HG03354 (cell line): ENCODE measurements around the gene POMT2.

Experiments
- ATAC-seq: cut with Tn5 transposase; IDR thresholded peaks from one replicate; pipeline ENCODE4 v1.9.1; 2021; ENCODE audit warnings: mild to moderate bottlenecking; ENCODE audit not compliant: unreplicated experiment, poor library complexity, severe bottlenecking

Gene POMT2

DNA sequence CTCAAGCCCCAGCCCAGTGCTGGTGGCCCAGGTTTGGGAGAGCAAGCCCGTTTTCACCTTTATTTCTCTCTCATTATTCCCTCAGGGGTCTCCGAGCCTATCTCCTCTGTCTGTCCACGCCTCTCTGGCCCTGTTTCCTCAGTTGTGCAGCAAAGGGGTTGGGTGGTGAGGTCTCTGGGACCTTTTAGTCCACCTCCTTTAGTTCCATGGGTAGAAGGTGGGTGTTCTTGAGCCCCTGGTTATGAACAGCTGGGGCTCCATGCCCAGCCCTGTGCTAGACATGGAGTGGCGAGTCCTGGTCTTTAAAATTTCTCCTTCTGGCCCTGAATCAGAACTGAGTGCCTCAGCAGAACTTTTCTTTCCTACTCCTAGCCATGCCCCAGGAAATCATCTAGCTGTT lies 48.4 kb downstream of the POMT2 start:
- ATAC-seq = no peak

DNA sequence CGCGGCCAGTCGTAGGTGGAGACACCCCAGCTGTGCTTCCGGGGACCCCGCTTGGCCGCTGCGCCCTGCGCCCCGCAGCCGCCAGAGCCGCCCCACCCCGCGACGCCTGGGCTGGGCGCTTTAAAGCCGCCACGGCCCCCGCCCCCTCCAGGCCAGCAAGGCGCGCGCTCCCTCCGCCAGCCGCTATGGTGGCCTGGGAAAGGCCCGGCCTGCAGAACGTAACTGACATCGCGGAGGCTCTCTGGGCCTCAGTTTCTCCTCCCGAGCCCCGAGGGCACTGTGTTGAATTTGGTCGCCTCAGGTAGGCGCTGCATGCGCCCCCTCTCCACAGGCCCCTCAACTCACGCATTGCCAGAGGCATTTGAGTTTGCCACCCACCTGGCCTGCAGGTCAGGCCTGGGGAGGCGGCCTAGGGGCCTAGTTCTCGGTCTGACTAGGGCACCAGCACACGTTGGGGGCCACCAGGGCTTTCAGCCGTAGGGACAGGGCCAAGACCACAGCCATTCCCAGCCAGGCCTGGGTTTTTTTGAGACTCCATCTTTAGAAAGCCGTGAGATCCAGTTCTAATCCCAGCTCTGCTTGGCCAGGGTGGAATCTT lies 49.5 kb downstream of the POMT2 start, which contains the start of gene NGB:
TSS of gene NGB (minus strand) at position 94 of the 598 bp plus-strand sequence. CDS start 269 bp downstream, outside the sequence.
- no peak for ATAC-seq

DNA sequence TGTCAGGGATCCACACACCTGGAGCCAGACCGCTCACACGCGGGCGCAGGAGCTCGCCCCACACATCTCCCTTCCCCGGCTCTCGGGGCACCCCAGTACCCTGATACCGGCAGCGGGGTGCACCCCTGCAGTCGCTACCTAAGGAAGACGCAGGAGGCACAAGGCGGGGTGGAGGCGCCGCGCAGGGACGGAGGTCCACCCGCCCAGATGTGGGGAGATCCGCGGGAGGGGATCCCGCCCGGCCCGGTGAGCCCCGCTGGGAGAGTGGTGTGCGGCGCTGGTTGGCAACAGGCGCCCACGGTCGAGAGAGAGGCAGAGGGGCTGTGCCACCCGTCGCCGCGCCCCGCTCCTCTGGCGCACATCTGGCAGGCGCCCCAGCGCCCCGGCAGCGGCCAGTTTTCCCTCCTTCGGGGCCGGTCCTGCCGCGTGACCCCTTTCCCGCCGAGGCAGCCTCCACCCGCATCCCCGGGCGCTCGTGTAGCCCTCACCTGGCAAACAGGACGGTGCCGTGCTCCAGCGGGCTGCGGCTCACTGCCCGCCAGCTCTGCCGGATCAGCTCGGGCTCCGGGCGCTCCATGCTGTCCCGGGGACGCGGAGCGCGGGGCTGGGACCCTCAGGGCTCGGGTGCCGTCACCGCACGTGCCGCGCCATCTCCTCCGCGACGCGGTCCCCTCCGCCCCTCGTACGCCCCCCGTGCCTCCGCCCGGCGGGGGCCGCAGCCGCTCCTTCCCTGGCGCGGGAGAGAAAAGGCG lies 50.1 kb downstream of the POMT2 start:
- no peak for ATAC-seq

DNA sequence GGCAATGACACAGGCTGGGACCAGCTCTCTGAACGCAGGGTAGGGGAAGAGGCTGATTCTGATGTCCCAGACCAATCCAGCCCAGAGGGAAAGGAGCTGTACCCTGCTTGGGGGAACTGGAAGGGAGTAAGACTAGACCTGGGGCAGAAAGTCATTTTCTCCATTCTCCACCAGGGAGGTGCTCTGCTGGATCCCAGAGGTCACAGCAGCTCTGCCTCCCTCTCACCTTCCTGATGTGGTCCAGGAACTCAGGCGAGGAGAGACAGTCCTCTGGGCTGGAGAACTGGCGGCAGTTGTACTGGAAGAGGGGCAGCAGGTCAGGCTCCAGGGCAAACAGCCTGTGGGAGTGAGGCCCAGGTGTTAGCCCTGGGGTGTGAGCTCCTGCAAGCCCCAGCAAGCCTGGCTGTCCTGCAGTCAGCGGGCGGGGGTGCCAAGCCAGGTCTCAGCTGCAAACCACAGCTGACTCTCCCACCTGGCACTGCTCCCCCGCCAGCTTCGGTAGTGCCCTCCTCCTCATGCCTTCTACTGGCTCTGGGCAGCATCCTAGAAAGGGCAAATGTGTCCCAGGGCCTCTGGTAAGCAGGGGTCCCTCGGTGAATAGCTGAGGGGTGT lies 51.6 kb downstream of the POMT2 start:
- no peak for ATAC-seq

DNA sequence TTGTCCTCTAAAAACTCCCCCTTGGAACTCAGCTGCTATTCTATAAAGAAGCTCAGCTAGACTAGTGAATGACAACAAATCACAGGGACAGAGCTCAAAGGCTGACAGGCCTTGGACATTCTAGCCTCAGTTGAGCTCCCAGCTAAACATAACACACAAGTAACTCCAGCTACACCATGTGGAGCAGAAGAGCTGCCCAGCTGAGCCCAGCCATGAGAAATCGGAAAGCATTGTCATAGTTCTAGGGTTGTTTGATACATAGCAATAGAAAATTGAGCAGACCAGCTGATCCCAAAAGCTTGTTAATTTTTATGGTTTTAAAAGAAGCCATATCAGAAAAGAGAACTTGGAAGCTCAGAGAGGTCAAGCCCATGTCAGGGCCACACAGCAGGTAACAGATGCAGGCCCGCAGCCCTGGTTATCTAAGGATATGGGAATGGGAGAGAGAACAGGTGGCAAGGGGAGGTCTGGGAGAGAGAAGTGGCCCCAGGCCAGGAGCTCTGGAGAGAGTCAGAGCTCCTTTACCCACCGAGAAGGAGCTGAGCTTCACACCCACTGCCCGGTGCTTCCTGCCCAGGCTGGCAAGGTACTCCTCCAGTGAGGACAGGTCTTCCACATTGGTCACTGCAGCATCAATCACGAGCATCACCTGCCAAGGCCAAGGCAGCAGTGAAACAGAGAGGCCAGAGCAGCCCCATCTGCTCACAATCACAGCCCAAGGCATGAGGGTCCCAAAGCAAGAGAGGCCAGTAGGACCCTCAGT lies 52.6 kb downstream of the POMT2 start:
- ATAC-seq = no peak

DNA sequence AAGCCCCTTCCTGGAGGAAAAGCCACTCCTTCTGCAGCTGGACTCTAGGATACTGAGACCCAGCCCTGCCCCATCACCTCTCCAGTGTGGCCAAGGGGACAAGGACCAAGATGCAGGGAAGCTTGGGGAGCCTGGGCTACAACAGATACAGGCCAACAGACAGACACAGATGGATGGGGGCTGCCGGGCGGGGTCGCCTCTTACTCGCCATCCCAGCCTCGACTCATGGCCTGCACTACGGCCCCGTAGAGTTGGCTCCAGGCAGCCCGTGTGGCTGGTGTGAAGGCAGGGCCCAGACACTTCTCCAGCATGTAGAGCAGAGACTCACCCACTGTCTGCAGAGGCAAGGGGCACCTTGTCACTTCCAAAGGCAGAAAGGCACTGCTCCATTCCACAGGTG lies 54.3 kb downstream of the POMT2 start:
- no peak for ATAC-seq

DNA sequence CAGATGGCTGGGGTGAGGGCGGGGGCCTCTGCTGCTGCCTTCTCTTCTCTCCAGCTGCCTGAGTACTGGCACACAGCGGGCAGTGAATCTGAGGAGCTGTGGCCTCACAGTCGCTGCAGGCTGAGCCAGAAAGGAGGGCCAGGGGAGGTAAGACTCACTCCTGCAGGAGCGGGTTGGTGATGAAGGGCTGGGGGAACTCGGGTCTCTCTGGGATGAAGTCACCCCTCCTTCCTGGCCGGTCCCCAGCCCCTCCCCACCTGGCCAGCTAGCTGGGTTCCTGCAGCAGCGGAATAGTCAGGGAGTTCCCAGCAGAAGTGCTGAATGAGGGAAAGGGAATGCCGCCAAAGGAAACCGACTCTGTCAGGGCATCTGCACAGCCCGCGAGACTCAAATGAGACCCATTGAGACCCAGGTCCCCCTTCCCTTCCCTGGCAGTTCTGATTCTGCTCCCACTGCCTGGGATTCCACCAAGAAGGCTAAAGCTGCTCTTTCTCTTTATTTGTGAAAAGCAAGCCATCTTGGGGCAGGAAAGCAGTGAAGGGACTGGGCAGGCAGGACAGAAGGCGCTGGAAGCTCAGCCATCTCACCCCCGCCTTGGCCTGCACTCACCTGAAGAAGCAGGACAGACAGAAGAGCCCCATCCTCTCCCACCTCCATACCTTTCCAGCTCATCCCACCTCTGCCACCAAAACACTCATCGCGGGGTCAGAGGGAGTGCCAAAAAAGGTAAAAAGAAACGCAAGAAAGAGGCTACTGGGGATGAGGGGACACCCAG lies 54.9 kb downstream of the POMT2 start:
- ATAC-seq = no peak

DNA sequence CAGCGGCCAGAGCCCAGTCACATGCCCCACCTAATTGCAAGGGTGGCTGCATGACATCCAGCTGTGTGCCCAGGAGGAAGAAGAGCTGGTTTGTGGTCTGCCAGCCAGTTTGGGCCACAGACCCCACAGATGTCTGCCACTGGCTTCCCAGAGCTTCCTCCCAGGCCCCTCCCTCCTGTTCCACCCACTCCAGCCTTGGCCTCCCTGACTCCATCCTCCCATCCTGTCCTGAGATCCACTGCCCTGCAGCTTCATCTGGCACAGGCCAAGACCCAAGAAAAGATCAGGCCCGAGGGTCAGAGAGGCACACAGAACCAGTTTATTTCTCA lies 55.5 kb downstream of the POMT2 start:
- ATAC-seq = no peak

DNA sequence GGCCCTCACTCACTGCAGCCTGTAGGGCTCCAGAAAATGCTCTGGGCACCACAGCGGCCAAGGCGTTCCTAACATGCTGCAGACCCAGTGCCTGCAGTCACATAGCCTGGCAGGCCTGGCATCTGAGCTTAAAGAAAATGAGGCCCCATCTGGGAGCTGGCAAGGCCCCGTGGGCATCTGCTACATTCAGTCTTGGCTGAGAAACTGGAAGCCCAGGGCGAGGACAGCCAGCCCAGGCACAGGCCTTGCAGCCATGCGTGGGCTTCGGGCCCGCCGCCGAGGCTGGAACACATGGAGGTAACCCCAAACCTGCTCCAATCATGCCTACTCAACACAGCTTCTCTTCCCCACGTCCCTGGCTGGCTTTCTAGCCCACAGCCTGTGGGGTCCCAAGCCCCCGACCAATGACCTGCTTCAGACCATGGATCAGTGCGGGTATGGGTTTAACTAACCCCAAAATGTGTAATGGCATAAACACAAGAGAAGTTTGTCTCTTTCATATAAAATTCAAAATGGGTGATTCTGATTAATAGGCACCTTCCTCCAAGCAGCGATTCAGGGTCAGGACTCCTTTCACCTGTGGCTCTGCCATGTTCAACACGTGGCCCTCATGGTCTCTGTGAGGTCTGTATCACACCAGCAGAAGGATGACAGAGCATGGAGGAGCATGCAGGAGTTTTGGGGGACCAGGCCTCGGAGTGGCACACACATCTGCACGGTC lies 56.1 kb downstream of the POMT2 start:
- no peak for ATAC-seq

DNA sequence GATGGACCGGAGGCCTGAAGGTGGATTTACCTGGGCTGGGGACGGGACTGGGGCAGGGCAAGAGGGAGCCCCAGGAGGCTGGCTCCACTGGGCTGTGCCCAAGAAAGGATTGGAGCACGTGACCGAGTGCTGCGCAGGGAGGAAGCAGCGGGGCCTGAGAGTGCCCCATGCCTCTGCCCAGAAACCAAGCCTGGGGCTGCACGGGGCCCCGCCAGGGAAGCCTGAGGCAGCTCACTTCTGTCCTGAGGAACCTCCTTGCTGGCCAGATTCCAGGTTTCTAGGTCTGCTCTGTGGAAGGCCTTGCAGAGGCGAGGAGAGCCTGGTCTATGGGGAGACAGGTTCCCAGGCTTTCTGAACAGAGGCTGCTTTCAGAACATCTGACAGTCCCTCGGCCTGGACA lies 60.1 kb downstream of the POMT2 start:
- ATAC-seq = no peak

DNA sequence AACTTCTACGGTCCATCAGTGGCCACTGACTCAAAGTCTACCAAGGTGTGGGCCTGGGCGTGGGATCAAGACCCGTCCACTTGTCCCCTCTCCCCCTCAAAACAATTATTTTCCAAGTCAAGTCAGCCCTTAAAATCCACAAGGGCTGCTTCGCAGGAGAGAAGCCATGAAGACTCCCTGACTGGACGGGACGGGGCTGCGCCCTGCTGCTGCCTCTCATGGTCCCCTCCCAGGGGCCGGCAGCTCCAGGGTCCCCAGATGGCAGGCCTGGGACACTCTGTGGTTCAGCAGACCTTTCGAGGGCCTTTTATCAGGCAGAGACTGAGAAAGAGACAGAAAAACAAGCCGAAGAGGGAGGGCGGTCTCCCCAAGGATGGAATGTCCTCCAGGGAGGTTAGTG lies 60.5 kb downstream of the POMT2 start:
- no peak for ATAC-seq

DNA sequence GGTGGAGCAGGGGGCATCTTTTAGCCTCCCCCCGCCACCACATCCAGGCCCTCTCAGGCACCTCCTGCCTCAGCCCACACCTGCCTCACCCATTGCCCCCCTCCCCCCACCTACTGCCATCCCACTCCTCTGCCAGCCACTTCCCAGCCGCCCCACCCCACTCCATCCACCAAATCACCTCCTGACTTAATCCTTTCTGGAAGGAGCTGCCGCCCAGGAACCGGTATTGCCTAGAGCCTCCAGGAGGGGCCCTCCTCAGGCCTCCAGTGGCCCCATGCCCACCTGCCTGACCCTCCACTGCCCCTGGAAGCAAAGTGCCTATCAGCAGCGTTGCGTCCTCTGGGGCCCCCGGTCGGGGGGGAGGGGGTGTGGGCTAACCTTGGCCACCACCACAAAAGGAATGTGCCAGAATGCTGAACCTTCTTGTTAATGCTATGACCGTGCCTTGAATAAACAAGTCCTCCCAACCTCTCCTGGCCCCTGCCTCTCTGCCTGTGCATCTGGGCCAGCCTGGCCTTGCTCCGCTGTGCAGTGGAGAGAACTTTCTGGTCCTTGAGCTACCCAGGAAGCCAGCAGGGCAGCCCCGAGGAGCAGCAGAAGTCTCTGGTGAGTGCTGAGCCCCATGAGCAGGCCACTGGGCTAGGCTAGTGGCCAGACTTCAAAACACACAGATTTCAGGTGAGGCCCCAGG lies 61.5 kb downstream of the POMT2 start:
- no peak for ATAC-seq

DNA sequence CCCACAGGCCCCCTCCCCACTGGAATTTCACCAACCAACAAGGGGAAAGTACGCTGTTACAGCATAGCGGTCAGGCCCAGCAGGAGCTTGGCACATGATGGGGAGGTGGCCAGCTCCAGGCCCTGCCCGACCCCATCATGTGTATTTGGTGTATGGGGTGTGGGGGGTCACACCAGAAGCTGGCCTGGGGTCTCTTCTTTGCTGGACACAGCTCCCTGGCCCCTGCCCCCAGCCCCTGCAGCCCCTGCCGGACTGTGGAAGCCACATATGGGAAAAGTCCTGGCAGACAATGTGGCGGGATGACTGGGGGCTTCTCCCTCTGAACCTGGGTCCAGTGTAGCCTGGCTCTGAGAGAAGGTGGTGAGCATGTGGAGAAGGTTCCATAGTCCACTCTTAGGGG lies 62.1 kb downstream of the POMT2 start:
- ATAC-seq = no peak

DNA sequence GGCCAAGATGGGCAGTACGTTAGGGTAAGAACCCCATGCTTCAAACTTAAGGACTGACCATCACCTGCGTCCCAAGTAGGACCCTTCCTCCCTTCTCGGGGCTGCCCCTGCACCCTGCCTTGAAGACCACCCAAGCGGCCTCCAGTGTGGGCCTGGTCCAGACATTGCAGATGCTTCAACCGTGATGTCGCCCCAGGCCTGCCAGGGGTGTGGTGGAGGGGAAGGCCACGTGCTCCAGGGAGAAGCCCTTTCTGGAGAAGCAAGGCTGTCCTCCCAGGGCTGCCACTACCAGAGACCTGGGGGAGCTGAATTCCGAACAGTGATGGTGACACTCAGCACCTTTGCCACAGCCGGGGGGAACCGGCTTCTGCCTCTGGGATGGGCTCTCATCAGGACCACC lies 63.0 kb downstream of the POMT2 start:
- no peak for ATAC-seq

DNA sequence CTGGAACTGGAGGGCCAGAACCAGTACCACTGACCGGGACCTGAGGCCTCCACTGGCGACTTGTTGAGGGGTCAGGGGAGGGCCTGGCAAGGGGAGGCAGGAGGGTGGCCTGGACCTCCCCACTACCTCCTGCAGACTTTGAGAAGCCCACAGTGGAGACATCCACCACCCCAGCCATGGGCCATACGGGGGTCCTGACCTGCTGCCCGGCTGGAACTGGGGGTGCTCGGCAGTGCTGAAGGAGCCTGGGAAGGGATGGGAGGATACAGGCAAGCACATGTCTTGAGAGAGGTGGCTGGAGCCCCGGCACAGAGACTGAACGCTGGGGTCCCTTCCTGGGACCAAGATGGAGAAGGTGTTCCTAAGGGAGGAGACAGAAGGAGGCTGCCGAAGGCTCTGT lies 64.0 kb downstream of the POMT2 start:
- no peak for ATAC-seq

DNA sequence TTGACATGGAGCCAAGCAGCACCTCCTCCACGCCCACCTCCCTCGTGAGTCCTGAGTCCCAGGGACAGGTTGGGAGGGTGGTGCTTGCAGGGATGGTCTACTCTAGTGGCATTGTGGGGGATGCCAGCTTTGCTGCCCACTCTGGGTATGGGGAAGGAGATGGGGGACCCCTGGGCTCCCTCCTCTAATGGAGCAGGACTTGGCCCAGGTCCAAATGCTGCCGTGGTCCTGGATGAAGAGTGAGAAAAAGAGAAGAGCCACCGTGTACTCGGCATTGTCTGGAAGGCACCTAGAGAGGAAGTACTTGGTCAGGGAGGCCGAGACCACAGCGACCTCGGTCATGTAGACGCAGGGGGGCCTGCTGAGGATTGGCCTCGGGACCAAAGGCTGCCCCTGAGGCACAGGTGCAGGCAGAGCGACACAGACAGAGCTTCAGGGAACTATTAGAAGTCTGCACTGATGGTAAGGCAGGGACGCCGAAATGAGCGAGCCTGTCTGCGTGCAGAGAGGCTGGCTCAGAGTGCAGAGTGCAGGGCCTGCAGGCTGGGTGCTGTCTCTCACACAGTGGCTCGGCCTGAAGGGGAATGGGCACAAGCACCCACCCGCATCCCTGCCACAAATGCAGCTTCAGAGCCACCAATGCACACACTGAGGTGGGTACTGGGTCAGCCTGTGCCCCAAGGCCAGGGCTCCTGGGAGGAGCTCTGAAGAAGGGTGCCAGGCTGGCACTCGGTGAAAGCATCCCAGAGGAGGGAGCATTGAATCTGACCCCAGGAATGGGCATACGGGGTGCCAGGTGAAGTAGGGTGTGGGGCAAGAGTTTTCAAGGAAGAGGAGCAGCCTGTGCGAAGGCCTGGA lies 67.1 kb downstream of the POMT2 start:
- ATAC-seq = no peak

DNA sequence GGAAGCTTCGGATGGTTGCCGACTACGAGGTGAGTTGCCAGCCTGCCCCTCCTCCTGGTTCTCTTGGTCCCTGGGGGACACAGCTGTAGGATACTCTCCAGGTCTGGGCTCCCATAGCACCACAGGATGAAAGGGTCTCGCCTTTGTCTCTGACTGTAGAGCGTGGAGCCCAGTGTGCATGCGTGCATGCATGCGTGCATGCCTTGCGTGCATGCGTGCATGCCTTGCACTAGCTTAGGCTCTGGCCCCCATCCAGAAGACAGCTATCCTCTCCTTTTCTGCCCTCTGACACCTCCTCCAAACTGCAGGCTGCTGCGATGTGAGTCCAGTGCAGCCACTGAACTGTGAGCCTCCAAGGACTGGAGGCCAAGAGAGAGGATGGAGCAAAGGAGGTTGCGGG lies 68.8 kb downstream of the POMT2 start:
- ATAC-seq = no peak

DNA sequence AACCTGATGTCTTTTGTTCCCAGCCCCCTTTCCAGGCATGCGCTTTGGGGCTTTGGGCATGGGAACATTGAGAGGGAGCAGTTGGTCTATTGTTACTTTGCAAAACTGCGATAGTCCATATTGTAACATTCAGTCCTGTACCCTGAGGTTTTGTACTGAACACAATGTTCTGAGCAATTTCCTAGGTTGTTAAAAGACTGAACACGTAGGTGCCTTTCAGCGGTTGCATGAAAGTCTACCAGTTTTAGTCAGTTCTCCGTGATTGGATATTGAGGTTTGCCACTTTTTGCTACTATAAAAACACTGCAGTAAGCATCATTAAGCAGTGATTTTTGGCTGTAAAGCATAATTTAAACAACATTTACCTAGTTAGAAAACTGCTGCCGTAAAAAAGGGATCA lies 69.8 kb downstream of the POMT2 start:
- ATAC-seq = no peak
